Liver (tissue), 9 donors: ENCODE results near the gene LMF2. TPM values are rescaled to one million over a fixed set of nuclear protein-coding genes. Genes with fewer than 3 reads are reported as not detected.

Source experiments
- DNase-seq: peaks from one replicate; pipeline ENCODE4 v3.0.0-alpha.2; 2017; ENCODE audit warnings: low spot score
- H3K27ac ChIP-seq, 2 donors: one replicate each; pipeline ENCODE4 v1.7.0; 2013; ENCODE audit warnings: inconsistent platforms in 2 of 2, low read length in 2 of 2, control low read depth in 1 of 2, low read depth in 1 of 2, mild to moderate bottlenecking in 1 of 2
- H3K27me3 ChIP-seq, 4 donors: one replicate each; pipeline versions ENCODE4 v1.6.1 to v1.7.0; 2013; ENCODE audit warnings: low read length in 3 of 4, inconsistent platforms in 1 of 4, mild to moderate bottlenecking in 1 of 4, moderate library complexity in 1 of 4; ENCODE audit not compliant: control insufficient read depth in 4 of 4, insufficient read depth in 4 of 4
- H3K36me3 ChIP-seq, 4 donors: one replicate each; pipeline versions ENCODE4 v1.6.1 to v1.7.0; 2013; ENCODE audit warnings: low read length in 3 of 4, mild to moderate bottlenecking in 3 of 4, low read depth in 1 of 4, moderate library complexity in 1 of 4; ENCODE audit not compliant: control insufficient read depth in 4 of 4, insufficient read depth in 3 of 4
- H3K4me1 ChIP-seq, 4 donors: one replicate each; pipeline versions ENCODE4 v1.6.1 to v1.7.0; 2013; ENCODE audit warnings: low read length in 3 of 4, mild to moderate bottlenecking in 3 of 4, moderate library complexity in 1 of 4; ENCODE audit not compliant: control insufficient read depth in 4 of 4, insufficient read depth in 4 of 4
- H3K4me3 ChIP-seq, 3 donors: one replicate each; pipeline versions ENCODE4 v1.6.1 to v1.7.0; 2013; ENCODE audit warnings: low read length in 3 of 3, control low read depth in 1 of 3, low read depth in 1 of 3, mild to moderate bottlenecking in 1 of 3
- H3K9ac ChIP-seq, 2 donors: one replicate each; pipeline ENCODE4 v1.7.0; 2013; ENCODE audit warnings: low read length in 2 of 2, mild to moderate bottlenecking in 2 of 2, moderate library complexity in 2 of 2, control low read depth in 1 of 2, low read depth in 1 of 2
- H3K9me3 ChIP-seq, 4 donors: one replicate each; pipeline versions ENCODE4 v1.6.1 to v1.7.0; 2013; ENCODE audit warnings: low read length in 3 of 4; ENCODE audit not compliant: control insufficient read depth in 4 of 4
- CTCF ChIP-seq: fragments of 150-350 bp; IDR thresholded peaks from 2 replicates; pipeline ENCODE4 v1.5.1; 2017; ENCODE audit warnings: improper control_type of control experiment, low read depth, low read length; ENCODE audit not compliant: missing input control
- FOXA1 ChIP-seq: IDR thresholded peaks from 2 replicates; pipeline ENCODE4 v1.6.1; 2016; ENCODE audit warnings: antibody characterized with exemption
- FOXA2 ChIP-seq: IDR thresholded peaks from 2 replicates; pipeline ENCODE4 v1.6.1; 2016; ENCODE audit warnings: antibody characterized with exemption
- GABPA ChIP-seq, 2 donors: IDR thresholded peaks in 1 of 2; conservative IDR thresholded peaks in 1 of 2; 2 replicates each; pipeline ENCODE4 v1.6.1; 2016; ENCODE audit warnings: antibody characterized with exemption in 2 of 2, mild to moderate bottlenecking in 1 of 2, moderate library complexity in 1 of 2
- HNF4A ChIP-seq, 2 donors: conservative IDR thresholded peaks; 2 replicates each; pipeline ENCODE4 v1.6.1; 2016; ENCODE audit warnings: antibody characterized with exemption in 2 of 2, mild to moderate bottlenecking in 2 of 2
- HNF4G ChIP-seq: IDR thresholded peaks from 2 replicates; pipeline ENCODE4 v1.6.1; 2016; ENCODE audit warnings: antibody characterized with exemption
- JUND ChIP-seq, 2 donors: IDR thresholded peaks; 2 replicates each; pipeline ENCODE4 v1.6.1; 2016; ENCODE audit warnings: antibody characterized with exemption in 2 of 2
- NR2F2 ChIP-seq: IDR thresholded peaks from 2 replicates; pipeline ENCODE4 v1.6.1; 2016; ENCODE audit warnings: antibody characterized with exemption
- RAD21 ChIP-seq, 2 donors: IDR thresholded peaks; 2 replicates each; pipeline ENCODE4 v1.6.1; 2016; ENCODE audit warnings: antibody characterized with exemption in 2 of 2, mild to moderate bottlenecking in 2 of 2
- REST ChIP-seq: IDR thresholded peaks from 2 replicates; pipeline ENCODE4 v1.6.1; 2016; ENCODE audit warnings: antibody characterized with exemption, mild to moderate bottlenecking
- RXRA ChIP-seq, 2 donors: IDR thresholded peaks; 2 replicates each; pipeline ENCODE4 v1.6.1; 2017 to 2018; ENCODE audit warnings: antibody characterized with exemption in 2 of 2, mild to moderate bottlenecking in 1 of 2
- SP1 ChIP-seq: IDR thresholded peaks from 2 replicates; pipeline ENCODE4 v1.6.1; 2018; ENCODE audit warnings: antibody characterized with exemption, mild to moderate bottlenecking
- TAF1 ChIP-seq: conservative IDR thresholded peaks from 2 replicates; pipeline ENCODE4 v1.6.1; 2016; ENCODE audit warnings: antibody characterized with exemption, mild to moderate bottlenecking
- YY1 ChIP-seq: IDR thresholded peaks from 2 replicates; pipeline ENCODE4 v1.6.1; 2016; ENCODE audit warnings: antibody characterized with exemption, mild to moderate bottlenecking
- ZBTB33 ChIP-seq: IDR thresholded peaks from 2 replicates; pipeline ENCODE4 v1.6.1; 2016; ENCODE audit warnings: antibody characterized with exemption
- WGBS: extraction: QIAGEN DNeasy Blood & Tissue Kit; methylation state at CpG from one replicate; pipeline ENCODE4 v1.1.7; 2013; 5-methylcytosine and 5-hydroxymethylcytosine counted together
- polyA plus RNA-seq, 2 donors: library from polyadenylated mRNA; stranded (reverse) in 1 of 2; unstranded in 1 of 2; fragments of 200-250 nt in 1 of 2; fragments of >200 nt in 1 of 2; fragmentation: Nextera tagmentation in 1 of 2; extraction: Ambion mirVana in 1 of 2; gene quantifications; one replicate each; pipeline versions ENCODE4 v1.2.1 to v1.2.3, GENCODE V29; 2013 to 2015
- total RNA-seq, 2 donors: library from RNA; depleted of rRNA; stranded (reverse); fragments of >200 nt; gene quantifications; one replicate each; pipeline ENCODE4 v1.2.3, GENCODE V29; 2014
- TF ChIP-seq, protein P1 (sequence below): IDR thresholded peaks from 2 replicates; pipeline ENCODE4 v1.6.1; 2016; ENCODE audit warnings: antibody characterized with exemption
- donor health status: healthy.
- donor health status: healthy.
- donor health status: healthy.
- donor health status: healthy.
- donor health status: healthy.

Gene LMF2
- total and polyA plus RNA-seq, 4 donors, result 16.7 to 35.6 (median 25.9) TPM

DNA sequence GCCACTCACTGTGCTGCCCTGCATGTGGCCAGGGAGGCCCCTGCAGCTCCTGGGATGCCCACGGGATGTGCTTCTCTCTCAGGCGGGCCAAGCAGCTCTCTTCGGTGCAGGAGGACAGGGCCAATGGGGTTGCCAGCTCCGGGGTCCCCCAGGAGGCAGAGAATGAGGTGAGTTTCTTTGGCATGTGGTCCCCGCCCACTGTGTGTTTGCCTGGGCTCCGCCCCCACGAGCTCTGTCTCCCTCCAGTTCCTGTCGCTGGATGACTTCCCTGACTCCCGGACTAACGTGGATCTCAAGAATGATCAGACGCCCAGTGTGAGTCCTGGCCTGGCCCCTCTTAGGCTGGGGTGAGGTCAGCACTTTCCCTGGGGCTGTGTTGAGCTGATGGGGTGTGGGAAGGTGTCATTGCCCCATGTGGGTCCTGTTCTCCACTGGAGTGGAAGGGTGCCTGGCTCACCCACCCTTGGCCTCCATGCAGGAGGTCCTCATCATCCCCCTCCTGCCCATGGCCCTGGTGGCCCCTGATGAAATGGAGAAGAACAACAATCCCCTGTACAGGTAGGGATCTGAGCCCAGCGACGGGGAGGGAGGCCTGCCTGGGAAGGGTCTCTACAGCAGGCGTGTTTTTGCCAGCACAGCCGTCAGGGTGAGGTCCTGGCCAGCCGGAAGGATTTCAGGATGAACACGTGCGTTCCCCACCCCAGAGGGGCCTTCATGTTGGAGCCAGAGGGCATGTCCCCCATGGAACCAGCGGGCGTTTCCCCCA is 10.2 kb upstream of the LMF2 start:
- H3K36me3 ChIP-seq, result peaks cover 2 to 44% (median 11%) of the 10 kb centered on the region in 4 donors
- no peaks in the 10 kb centered on the region for H3K9me3 ChIP-seq
- no peak overlapping the region for H3K4me3 ChIP-seq
- H3K4me1 ChIP-seq, result no peaks in the 10 kb centered on the region
- WGBS, result 92% methylated on average over 20 of the region's 20 CpGs
- H3K27ac ChIP-seq, result no peak overlapping the region
- no peaks in the 10 kb centered on the region for H3K27me3 ChIP-seq
- H3K9ac ChIP-seq, result no peak overlapping the region
- TF ChIP-seq ZBTB33 (no peak), RAD21 (IDR thresholded peaks at IDR 0.05) (no peak), GABPA (IDR thresholded peaks at IDR 0.05 in 1 of 2, conservative IDR thresholded peaks at IDR 0.05 in 1 of 2) (no peak), FOXA2 (no peak), CTCF (no peak), TAF1 (no peak), JUND (IDR thresholded peaks at IDR 0.05) (no peak), NR2F2 (no peak), SP1 (no peak), FOXA1 (no peak), HNF4A (conservative IDR thresholded peaks at IDR 0.05) (no peak), REST (no peak), HNF4G (no peak), RXRA (IDR thresholded peaks at IDR 0.05) (no peak), YY1 (no peak)
- TF ChIP-seq, protein P1, sequence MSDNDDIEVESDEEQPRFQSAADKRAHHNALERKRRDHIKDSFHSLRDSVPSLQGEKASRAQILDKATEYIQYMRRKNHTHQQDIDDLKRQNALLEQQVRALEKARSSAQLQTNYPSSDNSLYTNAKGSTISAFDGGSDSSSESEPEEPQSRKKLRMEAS, result no peak
- DNase-seq, result no peak
